ENCODE results near the gene TMEM139.
"Not testable (repeated sequence)": the region's sequence is repeated elsewhere in the genome, so short reads cannot be mapped to it uniquely, and the experiment has no call there.

Gene TMEM139

DNA sequence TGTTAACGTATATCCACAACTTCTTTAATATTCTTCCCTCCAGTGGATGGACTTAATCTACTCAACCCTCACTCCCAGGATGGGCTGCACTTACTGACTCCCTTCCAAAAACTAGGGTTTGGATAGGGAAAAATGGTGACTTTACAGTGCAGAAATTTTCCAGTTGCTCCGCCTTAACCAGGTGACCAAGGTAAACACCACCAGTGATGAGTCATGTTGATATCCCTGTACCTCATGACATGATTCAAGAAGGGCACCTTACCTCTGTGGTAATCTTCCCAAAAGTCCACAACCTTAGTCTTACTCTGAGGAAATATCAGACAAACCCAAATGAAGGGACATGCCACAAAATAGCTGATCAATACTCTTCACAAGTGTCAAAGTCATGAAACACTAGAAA lies 25.0 kb upstream of the TMEM139 start:
- DNase-seq (ENCODE audit: low spot score), result peak; percentile 32

DNA sequence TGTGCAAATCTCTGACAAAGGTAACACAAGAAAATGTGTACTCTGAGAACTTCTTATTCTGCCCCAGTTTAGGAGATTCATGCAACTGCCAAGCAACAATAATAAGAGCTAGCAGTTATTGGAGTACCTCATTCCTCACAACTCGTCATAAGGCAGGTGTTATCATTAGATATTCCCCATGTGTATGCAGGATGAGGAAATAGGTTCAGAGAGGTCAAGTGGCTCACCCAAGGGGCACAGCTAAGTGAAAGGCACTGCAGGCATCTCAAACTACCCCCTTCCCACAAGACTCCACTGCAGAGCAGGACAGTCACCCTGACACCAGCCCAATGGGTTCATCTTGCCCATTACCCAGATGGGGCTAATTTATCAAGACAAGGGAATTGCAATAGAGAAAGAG lies 22.9 kb upstream of the TMEM139 start:
- DNase-seq (ENCODE audit: low spot score), result no peak

DNA sequence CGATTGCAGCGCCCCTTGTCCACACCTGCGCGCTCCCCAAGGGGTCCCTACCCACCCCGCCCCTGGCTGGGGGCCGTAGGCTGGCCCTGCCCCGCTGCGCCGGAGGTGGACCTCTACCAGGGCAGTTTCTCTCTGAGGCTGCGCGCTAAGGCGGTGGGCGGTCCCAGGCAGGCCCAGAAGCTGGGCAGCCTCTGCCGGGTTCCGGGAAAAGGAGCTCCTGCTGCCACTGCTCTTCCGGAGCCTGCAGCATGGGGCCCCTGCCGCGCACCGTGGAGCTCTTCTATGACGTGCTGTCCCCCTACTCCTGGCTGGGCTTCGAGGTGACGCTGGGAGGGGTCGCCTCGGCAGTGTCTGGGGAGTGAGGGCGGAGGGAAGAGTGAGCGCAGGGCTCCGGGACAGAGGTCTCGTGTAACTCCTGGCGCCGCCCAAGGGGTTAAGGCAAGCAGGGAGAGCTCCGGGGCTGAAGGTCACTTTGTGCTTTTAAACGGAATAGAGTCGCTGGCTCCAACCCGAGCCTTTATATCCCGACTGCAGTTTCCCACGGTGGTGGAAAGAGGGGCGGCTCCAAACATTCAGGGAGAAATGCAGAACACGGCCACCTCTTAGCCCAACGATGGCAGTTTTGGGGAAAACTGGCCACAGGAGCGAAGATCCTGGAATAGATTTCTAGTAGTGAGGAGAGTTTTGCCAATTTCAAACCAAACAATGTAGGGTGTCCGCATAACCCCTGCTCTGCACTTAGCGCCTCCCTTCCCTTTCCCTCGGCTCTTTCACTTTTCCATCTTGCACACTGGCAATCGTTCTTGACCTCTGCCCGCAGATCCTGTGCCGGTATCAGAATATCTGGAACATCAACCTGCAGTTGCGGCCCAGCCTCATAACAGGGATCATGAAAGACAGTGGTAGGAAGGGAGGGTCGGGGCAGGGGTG lies 21.2 kb upstream of the TMEM139 start, which contains the start of gene GSTK1:
GSTK1 (plus strand) TSS at position 176 of the 930 bp plus-strand sequence; CDS start at position 249, 73 bp downstream.
- peak; percentile 70 for DNase-seq (ENCODE audit: low spot score)

DNA sequence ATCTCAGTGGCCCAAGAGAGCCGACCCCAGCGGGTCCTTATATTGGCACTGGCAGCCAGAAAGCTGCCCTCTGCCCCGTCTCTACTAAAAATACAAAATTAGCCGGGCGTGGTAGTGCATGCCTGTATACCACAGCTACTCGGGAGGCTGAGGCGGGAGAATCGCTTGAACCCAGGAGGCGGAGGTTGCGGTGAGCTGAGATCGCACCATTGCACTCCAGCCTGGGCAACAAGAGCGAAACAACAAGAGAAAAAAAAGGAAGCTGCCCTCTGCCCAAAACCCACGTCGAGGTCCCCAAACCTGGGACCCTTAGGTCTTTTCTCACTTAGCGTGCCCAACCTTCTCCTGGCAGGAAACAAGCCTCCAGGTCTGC lies 20.6 kb upstream of the TMEM139 start:
- not testable (repeated sequence) for DNase-seq (ENCODE audit: low spot score)

DNA sequence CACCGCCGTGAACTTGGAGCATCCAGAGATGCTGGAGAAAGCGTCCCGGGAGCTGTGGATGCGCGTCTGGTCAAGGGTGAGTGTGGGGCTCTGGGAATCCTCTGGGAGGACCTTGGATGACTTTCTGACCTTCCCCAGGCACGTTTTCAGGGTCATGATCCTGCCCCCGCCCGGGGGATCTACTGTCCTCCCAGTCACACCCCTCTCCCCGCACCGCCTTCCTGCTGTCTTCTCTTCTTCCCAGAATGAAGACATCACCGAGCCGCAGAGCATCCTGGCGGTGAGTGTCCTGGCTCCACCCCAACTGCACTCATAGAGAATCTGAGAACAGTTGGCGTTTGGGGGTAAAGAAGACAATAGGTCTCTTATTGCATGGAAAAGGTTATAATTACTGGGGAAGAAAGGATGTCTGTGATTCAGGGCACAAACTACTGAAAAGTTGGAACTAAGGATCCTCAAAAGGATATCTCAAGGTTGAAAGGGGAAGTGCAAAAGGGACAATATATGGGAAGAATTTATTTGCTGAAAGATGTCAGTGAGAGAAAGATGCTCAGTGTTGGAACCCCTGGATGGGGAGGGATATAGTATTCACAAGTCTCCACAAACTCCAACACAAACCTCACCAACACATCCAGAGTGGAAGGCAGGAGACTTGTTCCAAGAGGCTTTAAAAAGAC lies 19.6 kb upstream of the TMEM139 start:
- DNase-seq (ENCODE audit: low spot score), result no peak

DNA sequence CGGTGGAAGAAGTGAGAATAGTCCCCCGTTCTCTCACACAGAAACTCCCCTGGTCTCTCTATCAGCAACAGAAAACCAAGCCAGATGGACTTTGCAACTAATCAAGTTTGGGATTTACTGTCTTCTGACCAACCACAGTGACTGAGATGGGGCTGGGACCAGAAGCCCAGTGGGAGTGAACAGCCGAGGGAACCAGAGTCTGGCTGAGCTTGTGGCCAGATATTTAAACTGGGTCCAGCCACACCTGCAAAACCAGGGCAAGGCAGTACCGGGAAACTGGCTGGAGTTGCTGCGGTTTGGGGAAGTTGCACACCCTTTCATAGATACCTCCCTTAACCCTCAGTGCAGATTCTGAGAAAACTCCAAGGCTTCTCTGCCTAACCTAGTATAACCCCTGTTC lies 15.5 kb upstream of the TMEM139 start:
- no peak for DNase-seq (ENCODE audit: low spot score)

DNA sequence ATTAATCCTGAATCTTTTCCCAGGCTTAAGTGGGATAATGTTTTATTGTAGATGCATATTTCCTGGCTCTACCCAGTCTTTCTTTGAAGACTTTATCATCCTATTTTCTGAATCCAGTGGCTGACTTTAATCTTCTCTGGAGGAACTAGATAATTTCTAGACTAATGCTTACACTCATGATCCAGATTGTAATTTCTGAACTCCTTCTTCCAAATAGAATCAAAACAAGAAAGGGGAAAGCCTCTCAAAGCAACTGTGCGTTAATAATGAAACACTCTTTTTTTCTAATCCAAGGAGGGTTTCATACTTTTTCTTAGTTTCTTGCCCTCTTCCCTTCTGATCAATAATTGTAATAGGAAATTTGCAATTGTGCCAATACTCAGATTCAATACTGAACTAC lies 13.5 kb upstream of the TMEM139 start:
- DNase-seq (ENCODE audit: low spot score), result no peak

DNA sequence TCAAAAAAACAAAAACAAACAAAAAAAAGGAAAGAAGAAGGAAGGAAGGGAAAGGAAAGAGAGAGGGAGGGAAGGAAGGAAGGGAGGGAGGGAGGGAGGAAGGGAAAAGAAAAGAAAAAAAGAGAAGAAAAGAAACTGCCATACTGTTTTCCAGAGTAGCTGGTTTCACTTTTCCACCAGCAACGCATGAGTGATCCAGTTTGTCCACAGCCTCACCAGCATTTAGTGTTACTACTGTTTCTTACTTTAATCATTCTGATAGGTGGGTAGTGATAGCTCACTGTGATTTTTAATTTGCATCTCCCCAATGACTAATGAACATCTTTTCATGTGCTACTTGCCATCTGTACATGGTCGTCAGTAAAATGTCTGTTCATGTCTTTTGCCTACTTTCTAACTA lies 11.9 kb upstream of the TMEM139 start:
- DNase-seq (ENCODE audit: low spot score), result no peak

DNA sequence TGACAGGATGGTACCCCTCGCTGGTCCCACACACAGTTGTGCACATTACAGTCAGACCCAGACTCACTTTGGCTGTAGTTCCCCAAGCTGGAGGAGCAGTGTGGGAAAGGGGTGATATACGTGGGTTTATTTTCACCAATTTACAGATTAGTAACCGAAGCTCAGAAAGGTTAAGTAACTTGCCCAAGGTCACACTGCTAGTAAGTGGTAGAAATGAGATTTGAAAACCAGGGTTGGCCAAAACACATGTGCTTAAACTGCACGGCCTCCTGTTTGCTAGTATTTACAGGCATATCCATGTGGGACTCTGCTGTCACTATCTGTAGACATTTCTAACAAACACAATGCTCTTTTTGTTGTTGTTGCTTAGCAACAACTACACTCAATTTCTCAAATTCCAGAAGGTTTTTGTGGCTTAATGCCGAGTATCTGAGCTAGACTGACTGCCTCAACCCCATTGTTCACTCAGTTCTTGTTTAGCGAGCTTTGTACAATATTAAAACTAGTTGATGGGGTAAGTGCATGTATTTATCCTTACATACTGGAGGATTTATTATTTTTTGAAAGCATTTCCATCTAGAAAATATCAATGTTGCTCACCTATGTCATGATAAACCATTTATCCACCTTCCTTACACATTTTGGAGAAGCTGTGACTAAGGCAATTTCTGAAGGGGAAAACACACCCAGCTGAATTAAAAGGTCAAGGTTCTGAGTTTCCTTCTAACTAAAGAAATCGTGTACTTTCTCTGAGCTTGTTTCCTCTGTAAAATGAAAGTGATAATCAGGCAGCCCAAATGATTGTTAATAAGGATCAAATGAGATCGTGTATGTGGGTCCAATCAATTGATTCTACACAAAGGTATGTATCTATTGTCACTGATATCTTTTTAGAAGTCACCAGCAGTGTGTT lies 5.3 kb upstream of the TMEM139 start:
- no peak for DNase-seq (ENCODE audit: low spot score)

DNA sequence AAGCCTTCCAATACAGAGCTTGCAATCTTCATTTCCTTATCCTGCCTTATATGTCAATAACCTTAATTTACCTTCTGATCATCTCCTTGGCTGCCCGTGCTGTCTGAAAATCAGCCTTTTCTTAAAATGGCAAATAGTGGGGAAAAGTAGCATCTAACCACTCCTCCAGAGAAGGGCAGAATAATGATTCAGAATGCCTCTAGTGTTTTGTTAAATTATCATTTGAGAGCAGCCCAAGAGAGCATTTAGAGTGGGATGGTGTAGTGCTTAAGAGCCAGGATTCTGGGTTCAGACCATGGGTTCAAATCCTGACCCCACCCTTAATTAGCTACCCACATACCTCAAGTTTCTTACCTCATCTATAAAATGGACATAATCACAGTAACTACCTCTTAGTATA lies 4.6 kb upstream of the TMEM139 start:
- DNase-seq (ENCODE audit: low spot score), result no peak

DNA sequence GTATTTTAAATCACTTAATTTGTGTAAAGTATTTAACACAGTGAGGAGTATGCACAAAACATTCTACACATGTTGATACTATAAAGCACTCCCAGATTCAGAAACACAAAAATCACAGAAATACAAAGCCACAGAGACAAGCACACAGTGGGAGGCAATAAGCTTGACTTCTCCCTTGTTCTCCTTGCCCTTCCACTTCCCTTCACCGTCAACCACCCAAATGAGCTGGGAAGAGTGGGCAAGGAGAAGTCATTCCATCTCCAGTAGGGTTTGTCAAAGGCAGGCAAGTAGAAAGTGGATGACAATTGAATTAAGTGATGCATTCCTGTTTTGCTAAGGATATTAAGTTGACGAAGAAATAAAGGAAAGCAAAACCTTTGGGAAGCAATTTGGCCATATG lies 4.2 kb upstream of the TMEM139 start:
- no peak for DNase-seq (ENCODE audit: low spot score)

DNA sequence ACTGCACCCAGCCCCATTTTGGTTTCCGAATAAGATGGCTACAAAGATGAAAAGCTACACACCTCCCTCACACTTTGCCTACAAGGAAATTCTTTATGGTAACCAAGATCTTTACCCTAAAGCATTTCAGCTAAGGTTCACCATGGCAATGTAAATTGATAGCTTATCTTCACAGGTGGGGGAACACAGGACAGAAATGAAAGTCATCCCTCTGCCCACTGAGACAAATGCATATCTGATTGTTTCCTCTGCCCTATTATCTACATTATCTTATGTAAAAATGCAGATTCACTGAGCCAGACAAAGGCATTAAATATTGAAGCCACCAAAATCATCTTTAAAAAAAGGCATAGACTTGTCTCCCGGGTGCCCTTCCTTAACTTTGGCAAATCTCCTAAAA lies 3.2 kb upstream of the TMEM139 start:
- no peak for DNase-seq (ENCODE audit: low spot score)

DNA sequence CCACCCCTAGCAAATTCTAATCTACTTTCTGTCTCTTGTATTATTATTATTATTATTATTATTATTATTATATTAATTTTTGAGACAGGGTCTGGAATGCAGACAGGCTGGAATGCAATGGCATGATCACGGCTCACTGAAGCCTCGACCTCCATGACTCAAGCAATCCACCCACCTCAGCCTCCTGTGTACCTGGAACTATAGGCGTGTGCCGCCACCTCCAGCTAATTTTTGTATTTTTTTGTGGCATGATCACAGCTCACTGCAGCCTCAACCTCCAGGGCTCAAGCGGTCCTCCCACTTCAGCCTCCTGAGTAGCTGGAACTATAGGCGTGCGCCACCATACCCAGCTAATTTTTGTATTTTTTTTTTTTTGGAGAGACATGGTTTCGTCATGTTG lies 2.6 kb upstream of the TMEM139 start:
- DNase-seq (ENCODE audit: low spot score), result no peak

DNA sequence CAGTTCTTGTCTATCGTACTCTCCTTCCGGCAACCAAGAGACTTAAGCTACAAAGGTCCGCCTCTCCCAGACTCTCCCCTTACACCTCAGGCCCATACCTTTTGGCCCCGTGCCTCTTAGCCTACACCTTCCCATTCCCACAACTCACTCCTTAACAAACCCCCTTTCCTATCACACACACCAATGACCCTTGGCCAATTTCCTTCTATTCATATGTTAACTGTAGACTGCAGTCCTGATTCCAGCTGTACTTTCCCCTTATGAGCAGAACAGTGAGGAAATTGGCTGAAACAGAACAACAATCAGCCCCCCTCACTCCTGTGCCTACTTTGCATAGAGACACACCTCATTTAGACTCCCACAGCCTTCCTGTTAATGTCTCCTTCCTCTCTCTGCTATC lies 1.4 kb upstream of the TMEM139 start:
- no peak for DNase-seq (ENCODE audit: low spot score)

DNA sequence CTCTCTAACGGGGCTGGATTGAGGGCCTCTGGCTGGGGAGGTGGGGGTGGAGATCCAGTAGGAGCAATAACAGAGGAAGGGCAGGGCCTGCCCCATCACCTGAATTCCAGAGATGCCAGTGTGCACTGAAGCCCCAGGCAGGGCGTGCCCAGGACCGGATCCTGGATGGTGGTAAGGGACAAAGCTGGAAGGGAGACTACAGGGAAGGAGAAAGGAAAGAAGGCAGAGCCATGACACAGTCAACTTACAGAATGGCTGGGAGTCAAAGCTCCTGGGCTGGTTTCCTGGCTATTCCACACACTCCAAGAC lies 666 bp downstream of the TMEM139 start:
- DNase-seq (ENCODE audit: low spot score), result no peak

DNA sequence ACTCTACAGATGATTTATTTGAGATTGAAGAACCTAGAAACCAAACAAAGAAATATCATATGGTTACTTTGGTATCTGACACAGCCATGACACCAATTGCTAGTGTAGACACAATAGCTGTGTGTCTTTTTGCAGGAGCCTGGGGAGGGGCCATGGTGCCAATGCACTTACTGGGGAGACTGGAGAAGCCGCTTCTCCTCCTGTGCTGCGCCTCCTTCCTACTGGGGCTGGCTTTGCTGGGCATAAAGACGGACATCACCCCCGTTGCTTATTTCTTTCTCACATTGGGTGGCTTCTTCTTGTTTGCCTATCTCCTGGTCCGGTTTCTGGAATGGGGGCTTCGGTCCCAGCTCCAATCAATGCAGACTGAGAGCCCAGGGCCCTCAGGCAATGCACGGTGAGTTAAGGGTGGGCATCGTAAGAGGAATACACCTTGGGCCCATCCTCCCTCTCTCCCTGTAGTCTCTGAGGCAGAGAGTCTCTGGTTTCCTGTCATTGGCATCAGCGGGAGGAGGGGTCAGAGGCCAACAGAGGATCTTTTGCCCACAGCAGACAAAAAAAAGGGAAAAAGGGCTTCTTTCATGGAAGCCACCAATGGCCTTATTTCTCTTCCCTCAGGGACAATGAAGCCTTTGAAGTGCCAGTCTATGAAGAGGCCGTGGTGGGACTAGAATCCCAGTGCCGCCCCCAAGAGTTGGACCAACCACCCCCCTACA lies 1.2 kb downstream of the TMEM139 start:
- DNase-seq (ENCODE audit: low spot score), result no peak

DNA sequence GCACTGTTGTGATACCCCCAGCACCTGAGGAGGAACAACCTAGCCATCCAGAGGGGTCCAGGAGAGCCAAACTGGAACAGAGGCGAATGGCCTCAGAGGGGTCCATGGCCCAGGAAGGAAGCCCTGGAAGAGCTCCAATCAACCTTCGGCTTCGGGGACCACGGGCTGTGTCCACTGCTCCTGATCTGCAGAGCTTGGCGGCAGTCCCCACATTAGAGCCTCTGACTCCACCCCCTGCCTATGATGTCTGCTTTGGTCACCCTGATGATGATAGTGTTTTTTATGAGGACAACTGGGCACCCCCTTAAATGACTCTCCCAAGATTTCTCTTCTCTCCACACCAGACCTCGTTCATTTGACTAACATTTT lies 1.7 kb downstream of the TMEM139 start:
- no peak for DNase-seq (ENCODE audit: low spot score)

DNA sequence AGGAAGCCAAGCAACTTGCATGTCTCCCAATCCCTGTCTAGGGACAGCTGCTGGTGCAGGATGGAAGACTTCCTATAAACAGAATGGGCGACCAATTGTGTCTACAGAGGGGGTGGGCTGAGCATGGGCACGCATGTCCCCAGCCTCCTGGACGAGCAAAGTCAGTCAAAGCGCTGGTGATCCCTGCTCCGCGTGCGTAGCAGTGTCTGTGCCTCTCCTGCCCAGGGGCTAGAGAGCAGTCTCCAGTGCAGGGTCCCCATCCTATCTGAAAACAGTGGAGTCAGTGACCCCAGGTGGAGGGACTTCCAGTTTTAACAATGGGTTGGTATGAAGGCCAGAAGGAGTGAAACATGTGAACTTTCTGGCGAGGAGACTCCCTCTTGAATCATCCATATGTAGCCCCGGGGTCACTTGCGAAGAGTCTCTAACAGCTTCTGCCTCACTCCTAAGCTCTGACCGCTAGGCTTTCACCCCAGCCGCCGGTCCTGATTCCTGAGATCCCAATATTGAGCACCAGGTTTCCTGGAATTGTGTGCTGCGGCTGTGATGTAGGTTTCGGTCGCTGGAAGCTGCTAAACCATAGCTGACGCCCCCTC lies 2.7 kb downstream of the TMEM139 start:
- DNase-seq (ENCODE audit: low spot score), result no peak

DNA sequence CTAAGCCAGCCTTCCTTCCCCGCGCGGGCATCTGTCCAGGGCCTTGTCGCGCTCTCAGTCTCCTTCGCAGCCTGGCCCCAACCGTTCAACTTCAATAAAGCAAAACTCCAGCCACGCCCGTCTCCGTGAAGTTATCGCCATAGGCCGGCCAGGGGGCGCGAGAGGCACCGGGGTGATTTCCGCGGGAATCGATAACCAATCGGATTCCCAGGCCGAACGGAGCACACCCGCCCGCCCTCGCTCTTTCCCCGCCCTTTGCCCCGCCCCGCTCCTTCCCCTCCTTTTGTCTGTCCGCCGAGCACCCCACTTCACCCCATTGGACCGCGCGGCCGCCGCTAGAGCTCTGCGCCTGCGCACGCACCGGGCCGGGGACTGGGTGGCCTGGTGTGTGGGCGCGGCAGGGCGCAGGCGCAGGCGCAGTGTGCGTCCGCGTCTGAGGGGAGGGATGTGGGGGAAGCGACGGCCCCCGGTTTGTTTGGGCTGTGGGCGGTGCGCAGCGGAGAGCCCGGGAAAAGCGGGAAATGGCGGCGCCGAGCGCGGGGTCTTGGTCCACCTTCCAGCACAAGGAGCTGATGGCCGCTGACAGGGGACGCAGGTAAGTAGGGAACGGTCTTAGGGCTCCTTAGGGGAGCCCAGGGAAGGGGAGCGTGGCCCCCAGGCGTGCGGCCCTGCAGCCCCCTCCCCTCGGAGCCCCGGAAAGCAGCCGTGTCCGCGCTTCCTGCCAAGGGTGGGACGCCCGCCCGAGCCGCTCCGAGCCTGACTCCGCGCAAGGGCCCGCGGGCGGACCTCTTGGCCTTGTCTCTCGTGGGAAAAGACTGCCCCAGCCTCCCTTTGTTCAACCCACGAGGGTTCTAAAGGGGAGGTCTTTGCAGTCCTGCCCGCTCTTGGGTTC lies 3.4 kb downstream of the TMEM139 start, which contains the start of gene CASP2:
CASP2 (plus strand) TSS at position 417 of the 892 bp plus-strand sequence; CDS start at position 522, 105 bp downstream.
- peak; percentile 100 for DNase-seq (ENCODE audit: low spot score)

DNA sequence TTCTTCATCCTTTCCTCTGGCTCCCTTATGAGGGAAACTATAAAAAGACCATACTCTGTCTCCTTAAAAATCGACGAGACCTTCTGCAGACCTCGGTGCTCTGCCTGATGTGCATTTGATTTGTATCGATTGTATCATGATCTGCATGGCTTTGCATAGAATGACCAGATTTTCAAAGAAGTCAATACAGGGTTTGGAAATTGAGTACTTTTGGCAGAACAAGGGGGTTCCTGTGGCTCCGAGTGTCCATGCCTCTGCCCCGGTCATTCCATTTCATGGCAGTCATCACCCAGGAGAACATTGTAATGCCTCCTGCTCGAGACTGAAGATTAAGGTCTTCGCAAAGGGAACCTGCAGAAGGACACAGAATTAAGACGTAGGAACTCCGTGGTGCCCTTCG lies 4.1 kb downstream of the TMEM139 start:
- DNase-seq (ENCODE audit: low spot score), result no peak

Data from NAMALWA (cell line).